ENCODE data around the gene GUCY1B1.

Gene GUCY1B1

GRCh38 chr4:155763551-155763950 lies 4.7 kb downstream of the GUCY1B1 start:
- DNase-seq, result no peak
- no peaks in the 10 kb centered on the region for H3K4me1 ChIP-seq
- H3K27me3 ChIP-seq, result no peaks in the 10 kb centered on the region
- TF ChIP-seq CTCF (IDR thresholded peaks at IDR 0.05; ENCODE audit: low read depth, low read length), result no peak
- H3K9me3 ChIP-seq, result no peaks in the 10 kb centered on the region
- H3K36me3 ChIP-seq, result no peaks in the 10 kb centered on the region
- H3K4me3 ChIP-seq (ENCODE audit: low read depth, low read length), result no peak overlapping the region

- DNase-seq, result no peak
- Histone ChIP-seq H3K9me3 (no peaks in the 10 kb centered on the region), H3K4me1 (no peaks in the 10 kb centered on the region), H3K4me3 (ENCODE audit: low read depth, low read length) (no peak overlapping the region), H3K36me3 (no peaks in the 10 kb centered on the region), H3K27me3 (no peaks in the 10 kb centered on the region)
- no peak for TF ChIP-seq CTCF (IDR thresholded peaks at IDR 0.05; ENCODE audit: low read depth, low read length)
Measured at GRCh38 chr4:155765149-155765548, 6.3 kb downstream of the GUCY1B1 start.

DNA sequence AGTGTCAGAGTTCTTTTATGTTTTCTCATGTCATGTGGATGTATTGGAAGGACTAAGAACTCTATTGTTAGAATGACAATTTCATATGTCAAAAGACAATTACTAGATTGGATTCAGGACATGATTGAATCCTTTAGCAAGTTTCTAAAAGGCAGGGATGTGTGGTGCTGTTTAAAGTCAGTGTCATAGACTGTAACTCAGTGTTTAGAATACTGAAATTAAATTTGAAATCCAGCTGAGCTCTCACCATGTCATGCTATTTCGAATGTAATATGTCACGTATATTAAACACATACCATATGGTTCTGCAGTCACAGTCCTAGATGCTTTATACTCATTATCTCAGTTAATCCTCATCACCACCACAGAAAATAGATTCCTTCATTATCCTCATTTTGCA lies 7.8 kb downstream of the GUCY1B1 start:
- no peaks in the 10 kb centered on the region for H3K4me1 ChIP-seq

GRCh38 chr4:155768370-155768769 lies 9.5 kb downstream of the GUCY1B1 start:
- no peaks in the 10 kb centered on the region for H3K4me1 ChIP-seq

More for the DNA sequence above, 7.8 kb downstream of the GUCY1B1 start:
- DNase-seq, result no peak
- Histone ChIP-seq H3K27me3 (no peaks in the 10 kb centered on the region), H3K36me3 (no peaks in the 10 kb centered on the region), H3K4me3 (ENCODE audit: low read depth, low read length) (no peak overlapping the region), H3K9me3 (no peaks in the 10 kb centered on the region)
- no peak for TF ChIP-seq CTCF (IDR thresholded peaks at IDR 0.05; ENCODE audit: low read depth, low read length)

DNA sequence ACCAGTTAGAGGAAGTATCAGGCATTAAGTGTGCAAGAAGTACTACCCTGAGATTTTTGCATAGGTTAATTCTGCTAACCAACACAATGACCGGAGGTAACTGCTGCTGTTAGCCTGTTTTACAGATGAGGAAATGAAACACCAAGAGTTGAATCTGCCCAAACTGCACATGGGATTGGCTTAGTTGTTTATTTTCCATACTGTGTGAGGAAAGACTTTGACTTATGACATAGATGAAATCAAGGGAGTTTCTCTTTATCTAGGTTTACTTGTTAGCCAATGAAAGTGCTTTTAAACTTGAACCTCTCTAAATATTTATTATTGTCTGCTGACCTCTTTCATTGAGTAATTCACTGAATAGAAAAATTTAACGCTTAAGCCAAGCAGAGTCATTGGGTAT lies 10.3 kb downstream of the GUCY1B1 start:
- TF ChIP-seq CTCF (IDR thresholded peaks at IDR 0.05; ENCODE audit: low read depth, low read length), result no peak
- Histone ChIP-seq H3K9me3 (no peaks in the 10 kb centered on the region), H3K27me3 (no peaks in the 10 kb centered on the region), H3K4me3 (ENCODE audit: low read depth, low read length) (no peak overlapping the region), H3K36me3 (no peaks in the 10 kb centered on the region), H3K4me1 (no peaks in the 10 kb centered on the region)
- no peak for DNase-seq

More at GRCh38 chr4:155768370-155768769, 9.5 kb downstream of the GUCY1B1 start:
- H3K27me3 ChIP-seq, result no peaks in the 10 kb centered on the region
- no peaks in the 10 kb centered on the region for H3K36me3 ChIP-seq
- no peak overlapping the region for H3K4me3 ChIP-seq (ENCODE audit: low read depth, low read length)
- no peak for DNase-seq
- TF ChIP-seq CTCF (IDR thresholded peaks at IDR 0.05; ENCODE audit: low read depth, low read length), result no peak
- no peaks in the 10 kb centered on the region for H3K9me3 ChIP-seq

DNA sequence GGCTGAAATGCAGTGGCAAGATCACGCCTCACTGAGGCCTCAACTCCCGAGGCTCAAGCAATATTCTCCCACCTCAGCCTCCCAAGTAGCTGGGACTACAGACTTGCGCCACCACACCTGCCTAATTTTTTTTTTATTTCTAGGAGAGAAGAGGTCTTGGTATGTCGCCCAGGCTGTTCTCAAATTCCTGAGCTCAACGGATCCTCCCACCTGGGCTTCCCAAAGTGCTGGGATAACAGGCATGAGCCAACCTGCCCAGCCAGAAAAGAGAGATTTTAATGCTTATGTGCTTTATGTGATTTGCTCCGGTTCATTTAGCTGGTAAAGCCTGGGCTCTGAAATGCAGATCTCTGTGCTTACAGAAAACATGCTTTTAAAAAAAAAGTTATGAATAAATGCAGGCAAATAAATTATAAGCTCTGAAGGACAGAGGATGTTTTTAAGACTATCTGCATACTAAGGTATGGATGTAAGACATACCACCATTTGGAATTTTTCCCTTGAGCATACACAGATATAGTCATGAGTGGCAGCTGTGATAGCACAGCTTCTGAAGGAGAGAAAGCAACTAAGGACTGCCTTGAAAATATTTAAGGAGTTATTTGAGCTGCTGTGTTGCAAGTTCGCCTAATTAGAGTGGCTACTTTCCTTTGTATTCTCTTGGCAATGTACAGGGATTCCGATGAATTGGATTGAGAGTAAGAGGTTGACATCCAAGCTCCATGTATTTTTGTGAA lies 13.8 kb downstream of the GUCY1B1 start:
- TF ChIP-seq CTCF (IDR thresholded peaks at IDR 0.05; ENCODE audit: low read depth, low read length), result no peak
- Histone ChIP-seq H3K4me1 (no peaks in the 10 kb centered on the region), H3K36me3 (no peaks in the 10 kb centered on the region)

More for the DNA sequence above, 13.8 kb downstream of the GUCY1B1 start:
- Histone ChIP-seq H3K9me3 (no peaks in the 10 kb centered on the region), H3K4me3 (ENCODE audit: low read depth, low read length) (no peak overlapping the region), H3K27me3 (no peaks in the 10 kb centered on the region)
- no peak for DNase-seq

All from BE2C (cell line).